GM18873 (cell line): ENCODE measurements around the gene ENTREP3.

Experiments used
- ATAC-seq: cut with Tn5 transposase; IDR thresholded peaks from one replicate; pipeline ENCODE4 v1.9.1; 2021; ENCODE audit warnings: mild to moderate bottlenecking, moderate library complexity, moderate number of reproducible peaks; ENCODE audit not compliant: unreplicated experiment, low FRiP score

ENTREP3 gene

GRCh38 chr1:155278689-155279160 is 23.4 kb upstream of the ENTREP3 start:
- no peak for ATAC-seq

DNA sequence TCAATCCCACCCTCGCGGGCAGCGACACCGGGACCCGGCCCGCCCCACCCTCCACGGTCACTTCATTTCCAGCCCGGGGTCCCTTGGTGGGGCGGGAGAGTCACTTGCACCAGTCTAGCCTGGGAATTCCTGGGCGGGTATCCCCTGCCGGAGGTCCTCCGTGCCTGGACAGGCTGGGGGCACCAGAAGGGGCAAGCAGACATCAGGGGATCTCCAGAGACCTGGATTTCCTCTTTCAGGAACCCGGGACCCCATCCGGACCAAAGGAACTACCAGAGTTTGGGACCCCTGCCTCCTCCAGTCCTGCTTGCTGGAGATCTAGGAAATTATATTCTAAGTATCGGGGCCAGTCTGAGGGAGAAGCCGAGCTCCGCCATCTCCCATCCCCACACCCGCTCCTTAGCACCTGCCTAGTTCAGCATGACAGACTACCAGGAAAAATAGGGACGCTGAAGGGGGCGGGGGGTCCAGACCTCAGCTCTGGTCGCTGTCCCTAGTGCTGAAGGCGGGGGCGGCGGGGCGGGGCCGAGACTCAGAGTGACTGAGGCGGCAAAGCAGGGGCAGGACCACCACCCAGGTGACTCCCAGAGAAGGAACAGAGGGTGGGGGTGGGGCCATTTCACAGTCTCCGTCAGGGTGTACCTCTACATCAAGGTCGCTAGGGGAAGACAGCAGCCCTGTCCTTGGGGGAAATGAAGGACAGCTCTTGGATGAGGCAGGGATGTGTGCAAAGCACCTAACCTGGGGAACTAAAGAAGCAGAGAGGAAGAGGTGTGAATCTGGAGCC is 22.8 kb upstream of the ENTREP3 start:
- no peak for ATAC-seq

GRCh38 chr1:155277070-155277901 is 22.0 kb upstream of the ENTREP3 start, which contains the start of gene HCN3:
Gene HCN3, plus strand, starts transcription at chr1:155277463. Its CDS starts 128 bp downstream, at chr1:155277591.
- ATAC-seq, result peak; percentile 70

DNA sequence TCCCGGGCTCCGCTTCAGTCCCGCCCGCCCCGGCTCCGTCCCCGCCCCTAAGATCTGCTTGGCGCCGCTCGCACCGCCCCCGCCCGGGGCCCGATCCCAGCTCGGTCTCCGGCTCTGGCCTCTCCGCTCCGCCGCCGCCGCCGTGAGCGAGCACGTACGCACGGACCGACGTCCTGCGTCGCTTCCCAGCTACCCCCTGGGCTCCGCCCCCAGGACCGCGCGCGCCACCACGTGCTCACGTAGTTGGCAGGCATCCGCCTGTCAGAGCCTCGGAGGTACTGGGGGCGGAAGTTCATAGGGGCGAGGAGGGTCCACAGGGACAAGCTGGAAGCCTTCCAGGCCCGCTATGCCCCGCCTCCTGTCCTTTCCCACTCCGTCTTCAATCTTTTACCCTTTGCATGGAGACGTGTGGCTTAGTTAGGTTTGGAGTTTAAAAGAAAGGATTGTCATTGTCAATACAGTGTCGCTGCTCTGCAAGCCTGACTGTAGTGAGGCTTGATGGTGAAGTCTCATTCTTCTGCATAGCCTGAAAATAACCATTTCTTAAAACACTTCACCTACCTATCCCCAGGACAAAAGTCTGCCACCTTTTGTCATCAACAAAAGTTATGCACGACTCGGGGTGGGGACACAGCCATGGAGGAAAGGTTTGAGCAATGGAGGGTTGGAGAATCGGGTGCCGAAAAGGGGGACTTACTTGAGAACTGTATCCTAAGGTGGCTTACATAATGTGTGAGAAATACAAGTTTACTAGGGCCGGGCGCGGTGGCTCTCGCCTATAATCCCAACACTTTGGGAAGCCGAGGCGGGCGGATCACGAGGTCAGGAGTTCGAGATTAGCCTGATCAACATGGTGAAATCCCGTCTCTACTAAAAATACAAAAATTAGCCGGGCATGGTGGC is 18.3 kb upstream of the ENTREP3 start, which contains the start of gene CLK2:
TSS of gene CLK2 (minus strand) at position 162 of the 903 bp plus-strand sequence. CDS start 2,527 bp downstream, outside the sequence.
- ATAC-seq, result peak; percentile 59

DNA sequence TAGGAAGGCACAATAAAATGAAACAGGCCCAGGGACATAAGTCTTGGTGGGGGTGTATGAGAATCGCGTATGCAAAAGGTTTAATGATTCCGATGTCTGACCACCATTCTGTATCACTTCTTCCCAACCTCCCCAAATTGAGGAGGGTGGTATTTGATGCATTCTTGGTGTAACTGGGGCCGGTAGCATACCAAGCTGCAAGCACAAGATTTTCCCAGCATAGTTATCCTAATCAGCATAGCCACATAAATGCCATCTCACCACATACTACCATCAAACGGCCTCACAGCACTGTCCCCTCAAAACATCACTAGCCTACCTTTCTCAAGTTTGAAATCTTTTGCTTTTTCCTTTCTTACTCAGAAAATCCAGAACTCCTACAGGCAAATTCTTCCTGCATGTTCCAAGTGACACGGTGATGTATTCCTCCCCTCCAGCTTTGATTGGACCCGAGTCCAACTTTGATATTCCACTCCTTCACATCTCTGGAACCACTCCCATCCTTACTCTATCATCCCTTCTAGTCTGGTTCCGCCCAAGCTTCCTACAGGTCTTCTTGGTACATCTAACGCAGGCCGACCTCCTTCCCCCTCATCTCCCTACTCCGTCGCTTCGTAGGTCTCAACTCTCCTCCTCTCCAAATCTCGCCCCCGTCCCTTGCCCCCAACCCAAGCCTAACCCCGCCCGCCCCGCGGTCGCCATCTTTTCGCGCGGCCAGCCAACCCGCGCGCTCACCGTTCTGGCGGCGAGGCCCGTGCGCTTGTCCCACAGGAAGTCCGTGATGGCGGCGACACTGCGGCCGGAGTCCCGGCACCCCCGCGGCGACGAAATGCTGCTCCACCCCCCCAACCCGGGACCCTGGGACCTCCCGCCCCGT is 17.4 kb upstream of the ENTREP3 start:
- peak; percentile 3 for ATAC-seq

DNA sequence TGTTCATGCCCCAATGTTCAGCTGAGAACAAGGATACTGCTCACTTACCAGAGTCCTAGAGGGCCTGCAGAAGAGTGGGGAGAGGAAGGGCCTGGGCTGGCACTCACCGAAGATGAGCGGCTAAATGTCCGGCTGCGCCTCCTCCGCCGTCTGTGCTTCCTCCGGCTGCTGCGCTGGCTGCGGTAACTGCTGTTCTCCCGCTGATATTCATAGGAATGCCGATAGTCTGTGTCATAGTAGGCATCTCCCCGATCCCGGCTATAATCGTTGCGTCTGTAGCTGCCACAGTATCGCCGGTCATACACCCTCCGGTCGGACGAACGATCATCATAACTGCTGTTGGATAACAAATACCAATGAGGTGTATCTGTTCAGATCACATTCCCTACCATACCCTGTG is 14.1 kb upstream of the ENTREP3 start:
- ATAC-seq, result no peak

- no peak for ATAC-seq
These were observed 13.3 kb upstream of the ENTREP3 start for GRCh38 chr1:155268630-155269029.

DNA sequence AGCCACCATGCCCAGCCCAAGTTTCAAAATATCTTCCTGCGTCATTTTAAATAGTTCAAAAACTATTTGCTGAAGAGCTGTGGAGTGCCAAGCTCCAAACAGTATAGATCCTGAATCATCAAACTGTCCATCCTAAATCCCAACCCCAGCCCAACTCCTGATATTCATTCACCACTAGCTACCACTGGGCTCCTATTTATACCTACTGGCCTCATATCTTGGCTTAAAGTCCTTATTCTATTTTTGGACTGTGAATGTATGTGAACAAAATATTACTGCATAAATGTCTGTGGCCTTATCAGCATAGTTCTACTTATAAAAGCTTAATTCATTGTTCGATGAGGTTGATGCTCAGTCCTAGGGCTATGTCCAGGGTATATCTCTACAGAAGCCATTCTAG is 12.1 kb upstream of the ENTREP3 start:
- ATAC-seq, result no peak

DNA sequence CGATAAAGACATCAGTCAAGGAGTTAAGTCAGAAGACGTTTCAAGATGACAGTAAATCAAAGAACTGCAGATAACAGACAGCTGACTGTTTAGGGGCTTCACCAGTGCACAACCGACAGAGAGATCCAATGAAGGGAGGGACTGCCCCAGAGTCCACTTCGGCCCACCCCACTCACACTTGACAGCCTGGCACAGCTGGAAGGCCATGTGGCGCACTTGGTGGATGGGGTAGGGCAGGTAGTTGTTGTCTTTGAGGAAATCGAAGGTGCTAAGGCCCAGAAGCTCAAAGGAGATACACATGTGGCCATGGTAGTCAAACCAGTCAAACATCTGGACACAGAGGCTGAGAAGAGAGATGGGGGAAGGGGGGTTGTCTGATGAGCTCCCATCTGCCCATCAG is 11.3 kb upstream of the ENTREP3 start:
- ATAC-seq, result no peak

DNA sequence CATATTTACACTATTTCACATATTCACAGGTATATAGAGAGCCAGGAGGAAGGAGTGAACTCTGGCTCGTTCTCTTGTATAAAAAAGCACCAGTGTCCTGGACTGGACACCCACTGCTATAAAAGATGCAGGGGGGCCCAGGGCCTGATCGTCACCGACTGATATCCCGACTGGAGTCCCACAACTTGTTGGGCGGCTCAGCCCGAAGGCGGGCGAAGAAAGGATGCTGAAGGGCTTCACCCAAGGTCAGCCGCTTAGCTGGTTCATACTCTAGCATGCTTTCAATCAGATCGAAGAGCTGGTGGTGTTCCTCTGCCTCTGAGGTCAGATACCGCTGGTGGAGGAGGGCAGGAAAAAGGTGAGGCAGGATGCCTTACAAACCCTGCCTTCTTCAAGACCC is 7.8 kb upstream of the ENTREP3 start:
- ATAC-seq, result no peak

DNA sequence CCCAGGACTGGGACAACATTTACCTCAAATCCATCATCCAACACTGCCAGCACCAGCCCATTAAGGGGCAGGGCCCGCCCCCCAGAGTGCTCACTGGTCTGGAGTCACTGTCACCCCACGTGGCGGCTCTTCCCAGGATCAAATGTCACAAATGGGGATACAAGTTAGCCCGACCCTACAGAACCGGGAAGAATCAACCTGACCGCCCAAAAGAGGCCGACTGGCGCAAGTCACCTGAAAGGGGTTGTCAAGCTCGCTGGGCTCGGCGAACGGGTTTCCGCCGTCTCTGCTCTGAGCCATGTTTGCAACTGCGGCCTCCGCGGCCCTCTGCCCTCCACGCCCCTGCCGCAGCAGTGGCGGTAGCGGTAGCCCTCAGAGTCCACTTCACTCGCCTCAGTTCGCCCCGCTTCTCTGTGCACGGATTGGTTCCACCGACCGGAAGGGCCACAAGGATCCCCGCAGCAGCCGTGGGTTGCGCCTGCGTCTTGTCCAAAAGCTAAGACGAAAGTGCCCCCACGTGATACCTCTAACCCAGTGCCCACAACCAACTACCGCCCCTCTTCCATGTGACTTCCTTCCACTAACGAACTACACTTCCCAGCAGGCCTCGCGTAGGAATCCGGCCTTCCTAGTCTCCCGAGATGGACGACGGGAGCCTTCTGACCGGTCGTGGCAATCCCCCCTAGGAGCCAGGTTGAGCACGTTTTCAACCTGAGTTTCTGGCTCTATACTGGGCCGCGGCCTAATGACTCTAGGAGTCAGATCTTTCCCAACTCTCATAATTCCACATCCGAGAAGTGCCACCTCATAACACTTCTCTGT is 6.8 kb upstream of the ENTREP3 start, which contains the start of gene SCAMP3:
TSS of gene SCAMP3 (minus strand) at position 509 of the 822 bp plus-strand sequence. CDS start at position 300, 209 bp downstream.
- ATAC-seq, result peak; percentile 79

GRCh38 chr1:155261493-155261851 is 6.2 kb upstream of the ENTREP3 start:
- no peak for ATAC-seq

- no peak for ATAC-seq
These were observed 5.0 kb upstream of the ENTREP3 start for GRCh38 chr1:155260276-155260675.

DNA sequence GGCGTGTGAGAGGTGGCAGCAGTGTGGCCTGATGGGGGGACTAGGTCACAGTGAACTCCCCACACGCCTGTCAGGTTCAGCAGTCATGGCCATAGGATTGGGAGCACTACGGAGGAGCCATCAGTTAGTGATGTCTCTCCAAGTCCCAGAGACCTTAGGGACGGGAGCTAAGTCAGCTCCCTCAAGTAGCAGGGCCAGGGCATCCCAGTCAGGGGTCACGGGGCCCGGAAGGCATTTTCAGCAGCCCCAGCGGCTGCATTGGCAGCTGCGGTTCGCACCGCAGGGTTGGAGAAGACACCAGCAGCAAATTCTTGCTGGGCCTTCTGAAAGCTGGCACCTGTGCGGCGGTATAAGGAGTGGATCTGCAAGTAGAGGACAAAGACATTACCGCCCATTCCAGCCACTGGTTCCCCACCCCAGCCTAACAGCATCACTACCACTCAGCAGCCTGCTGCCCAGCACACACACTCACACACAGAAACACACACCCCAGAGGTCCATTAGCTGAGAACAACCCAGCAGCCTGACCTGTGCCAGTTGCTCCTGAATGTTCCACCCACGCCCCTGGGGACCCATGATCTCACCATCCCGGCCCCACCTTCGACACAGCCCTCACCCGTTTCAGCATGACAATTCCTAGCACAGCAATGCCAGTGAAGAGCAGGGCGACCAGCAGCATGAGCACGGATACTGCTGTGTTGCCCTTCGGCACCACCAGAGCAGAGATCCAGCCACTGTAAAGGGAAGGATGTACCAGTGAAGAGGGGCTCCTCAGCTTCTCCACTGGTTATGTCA is 972 bp upstream of the ENTREP3 start:
- no peak for ATAC-seq

- no peak for ATAC-seq
These were observed 505 bp downstream of the ENTREP3 start for GRCh38 chr1:155254714-155255242.

GRCh38 chr1:155254228-155254713 is 1.0 kb downstream of the ENTREP3 start:
- no peak for ATAC-seq

DNA sequence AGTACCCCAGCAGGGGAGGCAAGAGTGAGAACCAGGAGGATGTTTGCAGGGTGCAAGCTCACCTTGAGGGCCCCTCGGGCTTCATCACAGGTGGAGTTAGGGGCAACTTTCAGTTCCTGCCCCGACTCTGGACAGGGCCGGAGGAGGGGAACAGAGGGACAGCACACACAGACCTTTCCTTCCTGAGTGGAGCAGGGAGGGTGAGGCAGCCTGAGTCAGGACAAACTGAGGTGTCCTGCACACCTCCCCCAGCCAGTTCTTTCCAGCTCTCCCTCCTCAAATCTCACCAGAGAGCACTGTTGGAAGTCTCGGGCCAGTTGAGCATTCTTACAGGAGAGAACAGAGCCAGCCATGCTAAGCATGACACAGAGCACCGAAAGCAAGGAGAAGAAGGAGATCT is 1.5 kb downstream of the ENTREP3 start:
- no peak for ATAC-seq
